H9 (cell line): ENCODE results near the gene CYB5RL. TPM values are rescaled to one million over a fixed set of nuclear protein-coding genes. Genes with fewer than 3 reads are reported as not detected.

ENCODE experiments used
- DNase-seq: peaks from one replicate; pipeline ENCODE4 v3.0.0-alpha.2; 2017
- H2AFZ ChIP-seq: one replicate; pipeline ENCODE4 v1.6.1; 2013; ENCODE audit warnings: mild to moderate bottlenecking, low read length, control low read depth, moderate library complexity
- H2AK5ac ChIP-seq: 2 replicates; pipeline ENCODE4 v1.6.1; 2013; ENCODE audit warnings: low read length, control low read depth, mixed read lengths; ENCODE audit not compliant: insufficient read length
- H2BK120ac ChIP-seq: one replicate; pipeline ENCODE4 v1.6.1; 2013; ENCODE audit warnings: low read depth, mild to moderate bottlenecking, low read length, control low read depth, inconsistent platforms; ENCODE audit not compliant: poor library complexity, severe bottlenecking
- H2BK12ac ChIP-seq: 2 replicates; pipeline ENCODE4 v1.6.1; 2013; ENCODE audit warnings: low read length, control low read depth, mixed read lengths, low read depth; ENCODE audit not compliant: insufficient read length
- H2BK15ac ChIP-seq: 2 replicates; pipeline ENCODE4 v1.6.1; 2013; ENCODE audit warnings: low read depth, low read length, control low read depth
- H2BK20ac ChIP-seq: one replicate; pipeline ENCODE4 v1.6.1; 2013; ENCODE audit warnings: low read depth, mild to moderate bottlenecking, low read length, control low read depth, inconsistent platforms; ENCODE audit not compliant: poor library complexity, severe bottlenecking
- H2BK5ac ChIP-seq: 2 replicates; pipeline ENCODE4 v1.6.1; 2013; ENCODE audit warnings: low read length, control low read depth, mixed read lengths; ENCODE audit not compliant: insufficient read length
- H3K14ac ChIP-seq: 2 replicates; pipeline ENCODE4 v1.6.1; 2013; ENCODE audit warnings: low read length, control low read depth; ENCODE audit not compliant: insufficient read depth
- H3K18ac ChIP-seq: 2 replicates; pipeline ENCODE4 v1.6.1; 2013; ENCODE audit warnings: low read depth, mild to moderate bottlenecking, mixed read lengths, low read length, control low read depth; ENCODE audit not compliant: insufficient read length
- H3K23ac ChIP-seq: 2 replicates; pipeline ENCODE4 v1.6.1; 2013; ENCODE audit warnings: low read length, control low read depth, mixed read lengths, low read depth; ENCODE audit not compliant: insufficient read length
- H3K23me2 ChIP-seq: 2 replicates; pipeline ENCODE4 v1.6.1; 2013; ENCODE audit warnings: low read depth, mild to moderate bottlenecking, mixed read lengths, low read length, control low read depth; ENCODE audit not compliant: insufficient read length, poor library complexity, severe bottlenecking
- H3K27ac ChIP-seq: 2 replicates; pipeline ENCODE4 v1.5.1; 2013; ENCODE audit warnings: low read length, control low read depth, mixed read lengths, low read depth; ENCODE audit not compliant: insufficient read length
- H3K27me3 ChIP-seq: 2 replicates; pipeline ENCODE4 v1.6.1; 2013; ENCODE audit warnings: low read length, control low read depth, inconsistent platforms; ENCODE audit not compliant: insufficient read depth
- H3K4ac ChIP-seq: 2 replicates; pipeline ENCODE4 v1.6.1; 2013; ENCODE audit warnings: low read depth, mild to moderate bottlenecking, control low read depth, inconsistent platforms, low read length, moderate library complexity
- H3K4me1 ChIP-seq: 2 replicates; pipeline ENCODE4 v1.6.1; 2013; ENCODE audit warnings: low read length, control low read depth, inconsistent platforms; ENCODE audit not compliant: insufficient read depth
- H3K4me2 ChIP-seq: 2 replicates; pipeline ENCODE4 v1.6.1; 2013; ENCODE audit warnings: low read length, control low read depth, mixed read lengths; ENCODE audit not compliant: insufficient read length, insufficient read depth
- H3K56ac ChIP-seq: 2 replicates; pipeline ENCODE4 v1.6.1; 2013; ENCODE audit warnings: low read depth, mild to moderate bottlenecking, mixed read lengths, low read length, control low read depth; ENCODE audit not compliant: insufficient read length
- H3K79me1 ChIP-seq: 2 replicates; pipeline ENCODE4 v1.6.1; 2013; ENCODE audit warnings: low read depth, mild to moderate bottlenecking, moderate library complexity, low read length, control low read depth, inconsistent platforms; ENCODE audit not compliant: insufficient read depth, poor library complexity, severe bottlenecking
- H3K79me2 ChIP-seq: 2 replicates; pipeline ENCODE4 v1.6.1; 2013; ENCODE audit warnings: low read length, control low read depth, inconsistent platforms; ENCODE audit not compliant: insufficient read depth
- H3K9ac ChIP-seq: 2 replicates; pipeline ENCODE4 v1.6.1; 2013; ENCODE audit warnings: low read length, control low read depth, mixed read lengths; ENCODE audit not compliant: insufficient read length; ENCODE audit errors: extremely low read depth
- H3K9me3 ChIP-seq: one replicate; pipeline ENCODE4 v1.6.1; 2013; ENCODE audit warnings: low read depth, low read length, inconsistent platforms; ENCODE audit not compliant: control insufficient read depth
- H3T11ph ChIP-seq: one replicate; pipeline ENCODE4 v1.6.1; 2013; ENCODE audit warnings: mild to moderate bottlenecking, low read length, control low read depth, inconsistent platforms
- H4K20me1 ChIP-seq: one replicate; pipeline ENCODE4 v1.6.1; 2013; ENCODE audit not compliant: control insufficient read depth, insufficient read length, insufficient read depth
- H4K5ac ChIP-seq: 2 replicates; pipeline ENCODE4 v1.6.1; 2013; ENCODE audit warnings: low read depth, mild to moderate bottlenecking, mixed read lengths, low read length, control low read depth; ENCODE audit not compliant: insufficient read length
- H4K8ac ChIP-seq: replicated peaks from 2 replicates; pipeline ENCODE4 v1.6.1; 2013; ENCODE audit warnings: low read length, control low read depth, mixed read lengths, low read depth; ENCODE audit not compliant: insufficient read length
- H4K91ac ChIP-seq: 2 replicates; pipeline ENCODE4 v1.6.1; 2013; ENCODE audit warnings: low read depth, mild to moderate bottlenecking, moderate library complexity, mixed read lengths, low read length, control low read depth; ENCODE audit not compliant: insufficient read length
- H3K27ac Mint-ChIP-seq, 3 experiments: 2 replicates in 2 of 3; 3 replicates in 1 of 3; pipeline ENCODE4 v1.8.0; 2020 to 2021; ENCODE audit warnings: mixed read lengths in 3 of 3, mild to moderate bottlenecking in 1 of 3, moderate library complexity in 1 of 3
- H3K27me3 Mint-ChIP-seq: 2 replicates; pipeline ENCODE4 v1.8.0; 2021; ENCODE audit warnings: low read depth, mild to moderate bottlenecking, moderate library complexity, mixed read lengths
- H3K36me3 Mint-ChIP-seq, 3 experiments: 2 replicates in 2 of 3; 3 replicates in 1 of 3; pipeline ENCODE4 v1.8.0; 2020 to 2021; ENCODE audit warnings: low read depth in 3 of 3, mixed read lengths in 3 of 3; ENCODE audit not compliant: insufficient read depth in 1 of 3
- H3K4me1 Mint-ChIP-seq, 2 experiments: 2 replicates each; pipeline ENCODE4 v1.8.0; 2020; ENCODE audit warnings: mixed read lengths in 2 of 2
- H3K4me3 Mint-ChIP-seq, 2 experiments: 2 replicates in 1 of 2; 3 replicates in 1 of 2; pipeline ENCODE4 v1.8.0; 2020 to 2021; ENCODE audit warnings: mild to moderate bottlenecking in 2 of 2, mixed read lengths in 2 of 2, moderate library complexity in 1 of 2
- H3K9me3 Mint-ChIP-seq, 2 experiments: 2 replicates in 1 of 2; 3 replicates in 1 of 2; pipeline ENCODE4 v1.8.0; 2020; ENCODE audit warnings: mild to moderate bottlenecking in 2 of 2, mixed read lengths in 2 of 2, moderate library complexity in 1 of 2
- CTCF ChIP-seq: fragments of 200-600 bp; sonication (generic); conservative IDR thresholded peaks from 3 replicates; pipeline ENCODE4 v1.8.0; 2021; ENCODE audit warnings: antibody characterized with exemption, mild to moderate bottlenecking
- WGBS: extraction: QIAGEN DNeasy Blood & Tissue Kit; methylation state at CpG from one replicate; pipeline ENCODE4 v1.1.7; 2013; ENCODE audit warnings: missing lambda C conversion rate, low lambda C conversion rate, mixed read lengths; ENCODE audit not compliant: insufficient read length; ENCODE audit errors: extremely low coverage; 5-methylcytosine and 5-hydroxymethylcytosine counted together
- total RNA-seq: library from RNA; stranded (reverse); gene quantifications from 2 replicates; pipeline ENCODE4 v1.2.1, GENCODE V29; 2021

The CYB5RL gene
- total RNA-seq, 1 experiment from 2014 or later: 12.6 TPM

GRCh38 chr1:54230507-54231339, 30.9 kb upstream of the CYB5RL start:
- Histone ChIP-seq H3K9ac (no peak overlapping the region), H3K79me2 (no peaks in the 10 kb centered on the region), H3K4ac (no peak overlapping the region), H3K27me3 (no peaks in the 10 kb centered on the region), H2AFZ (no peak overlapping the region), H3K14ac (no peak overlapping the region), H3T11ph (no peak overlapping the region), H2BK20ac (no peak overlapping the region), H4K8ac (no peak overlapping the region), H4K20me1 (no peaks in the 10 kb centered on the region), H3K4me1 (no peaks in the 10 kb centered on the region), H2BK12ac (no peak overlapping the region), H3K23me2 (no peaks in the 10 kb centered on the region), H4K5ac (no peak overlapping the region), H3K27ac (no peak overlapping the region), H3K9me3 (no peaks in the 10 kb centered on the region), H3K4me2 (no peak overlapping the region), H2BK15ac (no peak overlapping the region), H2BK120ac (no peak overlapping the region), H3K18ac (no peak overlapping the region), H2AK5ac (no peak overlapping the region), H4K91ac (no peak overlapping the region), H3K79me1 (no peaks in the 10 kb centered on the region), H3K56ac (no peak overlapping the region), H2BK5ac (no peak overlapping the region), H3K23ac (no peak overlapping the region)
- Mint-ChIP-seq H3K27ac (no peak overlapping the region), H3K4me1 (peaks cover 12 to 16% of the 10 kb centered on the region in 2 experiments), H3K9me3 (peaks cover 5 to 6% of the 10 kb centered on the region in 2 experiments; a peak in 4 of 5 replicates), H3K27me3 (no peaks in the 10 kb centered on the region; the same call in 1 of the 2 replicates), H3K36me3 (peaks cover 18 to 53% (median 49%) of the 10 kb centered on the region in 3 experiments; a peak in 6 of 7 replicates), H3K4me3 (no peak overlapping the region; a peak in 1 of 5 replicates)
- TF ChIP-seq CTCF: no peak
- WGBS: no CpG with 5 or more reads among the region's 15 CpGs
- no peak for DNase-seq
